Astrocyte of the hippocampus (primary cell): ENCODE results near the gene BSPRY.
A peak's percentile ranks its signal among the peaks of the same experiment; 100 is the strongest.
"Not testable (repeated sequence)": the region's sequence is repeated elsewhere in the genome, so short reads cannot be mapped to it uniquely, and the experiment has no call there.

Experiments used
- DNase-seq: peaks from one replicate; pipeline ENCODE4 v3.0.0; 2011; ENCODE audit warnings: low read depth, low spot score

BSPRY gene

GRCh38 chr9:113370806-113371325 is 21.5 kb downstream of the BSPRY start:
- no peak for DNase-seq

- no peak for DNase-seq
Measured at GRCh38 chr9:113372059-113372458, 22.7 kb downstream of the BSPRY start.

- no peak for DNase-seq
Measured at GRCh38 chr9:113373256-113373655, 23.9 kb downstream of the BSPRY start.

DNA sequence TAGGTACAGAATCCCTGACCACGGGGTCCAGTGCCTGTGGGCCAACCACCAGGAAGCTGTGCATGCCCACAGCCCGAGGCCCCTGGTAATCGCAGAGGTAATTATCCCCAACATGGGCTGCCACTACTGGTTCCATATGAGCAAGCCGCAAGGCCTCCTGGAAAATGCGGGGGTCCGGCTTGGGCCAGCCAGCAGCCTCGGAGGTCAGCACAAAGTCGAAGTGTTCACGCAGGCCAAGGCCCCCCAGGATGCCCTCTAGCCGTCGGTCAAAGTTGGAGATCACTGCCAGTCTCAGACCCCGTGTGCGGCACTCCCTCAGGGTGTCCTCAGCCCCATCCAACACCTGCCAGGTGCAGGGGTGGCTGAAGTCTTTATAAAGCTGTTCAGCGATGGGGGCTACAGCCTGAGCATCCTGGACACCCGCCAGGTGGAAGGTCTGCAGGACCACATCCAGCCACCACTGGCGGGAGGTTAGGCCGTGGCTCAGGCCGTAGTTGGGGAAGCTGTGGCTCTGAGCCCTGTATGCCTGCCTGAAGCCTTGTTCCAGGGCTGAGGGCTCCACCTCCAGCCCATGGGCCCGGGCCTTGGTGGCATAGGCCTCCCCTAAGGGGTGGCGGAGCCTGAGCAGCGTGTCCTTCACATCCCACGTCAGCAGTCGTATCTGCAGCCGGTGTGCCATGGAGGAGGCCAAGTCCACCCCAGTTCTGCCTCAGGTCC is 24.5 kb downstream of the BSPRY start:
- no peak for DNase-seq

- no peak for DNase-seq
Measured at GRCh38 chr9:113375057-113376023, 26.0 kb downstream of the BSPRY start.

GRCh38 chr9:113376634-113377567 is 27.6 kb downstream of the BSPRY start, which contains the start of gene HDHD3:
Gene HDHD3 (minus strand): TSS chr9:113376986. CDS start chr9:113374354, 2,632 bp downstream.
- peak; percentile 90 for DNase-seq

DNA sequence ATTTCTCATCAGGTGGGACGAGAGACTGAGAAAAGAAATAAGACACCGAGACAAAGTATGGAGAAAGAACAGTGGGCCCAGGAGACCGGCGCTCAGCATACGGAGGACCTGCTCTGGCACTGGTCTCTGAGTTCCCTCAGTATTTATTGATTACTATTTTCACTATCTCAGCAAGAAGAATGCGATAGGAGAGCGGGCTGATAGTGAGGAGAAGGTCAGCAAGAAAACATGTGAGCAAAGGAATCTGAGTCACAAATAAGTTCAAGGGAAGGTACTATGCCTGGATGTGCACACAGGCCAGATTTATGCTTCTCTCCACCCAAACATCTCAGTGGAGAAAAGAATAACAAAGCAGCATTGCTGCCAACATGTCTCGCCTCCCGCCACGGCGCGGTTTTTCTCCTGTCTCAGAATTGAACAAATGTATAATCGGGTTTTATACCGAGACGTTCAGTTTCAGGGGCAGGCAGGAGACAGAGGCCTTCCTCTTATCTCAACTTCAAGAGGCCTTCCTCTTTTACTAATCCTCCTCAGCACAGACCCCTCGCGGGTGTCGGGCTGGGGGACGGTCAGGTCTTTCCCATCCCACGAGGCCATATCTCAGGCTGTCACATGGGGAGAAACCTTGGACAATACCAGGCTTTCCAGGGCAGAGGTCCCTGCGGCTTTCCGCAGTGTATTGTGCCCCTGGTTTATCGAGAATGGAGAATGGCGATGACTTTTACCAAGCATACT is 29.9 kb downstream of the BSPRY start:
- not testable (repeated sequence) for DNase-seq

GRCh38 chr9:113379829-113380210 is 30.5 kb downstream of the BSPRY start:
- DNase-seq, result not testable (repeated sequence)

GRCh38 chr9:113380869-113381378 is 31.6 kb downstream of the BSPRY start:
- no peak for DNase-seq

DNA sequence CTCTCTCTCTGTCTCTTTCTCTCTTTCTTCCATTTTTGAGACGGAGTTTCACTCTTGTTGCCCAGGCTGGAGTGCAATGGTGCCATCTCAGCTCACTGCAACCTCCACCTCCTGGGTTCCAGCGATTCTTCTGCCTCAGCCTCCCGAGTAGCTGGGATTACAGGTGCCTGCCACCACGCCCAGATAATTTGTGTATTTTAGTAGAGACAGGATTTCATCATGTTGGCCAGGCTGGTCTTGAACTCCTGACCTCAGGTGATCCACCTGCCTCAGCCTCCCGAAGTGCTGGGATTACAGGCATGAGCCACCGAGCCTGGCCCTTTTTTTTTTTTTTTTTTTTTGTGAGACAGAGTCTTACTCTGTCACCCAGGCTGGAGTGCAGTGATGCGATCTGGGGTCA is 32.1 kb downstream of the BSPRY start:
- DNase-seq, result not testable (repeated sequence)

GRCh38 chr9:113381909-113382411 is 32.6 kb downstream of the BSPRY start:
- DNase-seq, result no peak

DNA sequence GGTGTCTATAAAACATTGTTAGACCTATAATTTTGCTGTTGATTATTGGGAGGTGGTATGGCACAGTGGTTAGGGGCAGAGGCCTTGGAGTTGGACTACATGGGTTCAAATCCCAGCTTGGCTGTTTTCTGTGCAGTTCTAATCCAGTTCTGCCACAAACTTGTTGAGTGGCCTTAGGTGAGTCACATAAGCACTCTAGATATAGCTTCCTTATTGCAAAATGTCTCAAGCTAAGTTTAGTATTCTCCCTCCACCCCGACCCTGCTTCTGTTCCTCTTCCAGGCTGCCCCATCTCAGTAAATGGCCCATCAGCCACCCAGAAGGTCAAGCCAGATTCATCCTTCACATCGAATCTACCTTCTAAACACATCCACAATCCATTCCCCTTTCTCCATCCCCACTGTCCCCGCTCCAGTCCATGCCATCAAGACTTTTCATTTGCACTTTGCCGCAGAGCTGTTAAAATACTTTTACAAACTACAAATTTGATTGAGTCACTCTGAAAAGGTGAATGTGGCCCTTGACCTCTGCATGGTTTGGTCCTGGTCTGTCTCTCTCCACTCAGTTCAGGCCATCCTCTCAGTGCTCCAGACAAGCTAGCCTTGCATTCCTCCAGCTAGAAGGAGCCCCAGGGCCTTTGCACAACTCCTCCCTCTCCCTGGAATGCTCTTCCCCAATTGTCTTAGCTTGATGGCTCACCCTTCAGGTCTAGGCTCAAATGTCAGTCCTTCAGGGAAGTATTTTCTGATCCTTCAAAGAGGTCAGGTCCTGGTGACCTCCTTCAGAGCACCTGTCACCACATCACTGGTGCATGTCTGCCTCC is 37.4 kb downstream of the BSPRY start:
- no peak for DNase-seq

DNA sequence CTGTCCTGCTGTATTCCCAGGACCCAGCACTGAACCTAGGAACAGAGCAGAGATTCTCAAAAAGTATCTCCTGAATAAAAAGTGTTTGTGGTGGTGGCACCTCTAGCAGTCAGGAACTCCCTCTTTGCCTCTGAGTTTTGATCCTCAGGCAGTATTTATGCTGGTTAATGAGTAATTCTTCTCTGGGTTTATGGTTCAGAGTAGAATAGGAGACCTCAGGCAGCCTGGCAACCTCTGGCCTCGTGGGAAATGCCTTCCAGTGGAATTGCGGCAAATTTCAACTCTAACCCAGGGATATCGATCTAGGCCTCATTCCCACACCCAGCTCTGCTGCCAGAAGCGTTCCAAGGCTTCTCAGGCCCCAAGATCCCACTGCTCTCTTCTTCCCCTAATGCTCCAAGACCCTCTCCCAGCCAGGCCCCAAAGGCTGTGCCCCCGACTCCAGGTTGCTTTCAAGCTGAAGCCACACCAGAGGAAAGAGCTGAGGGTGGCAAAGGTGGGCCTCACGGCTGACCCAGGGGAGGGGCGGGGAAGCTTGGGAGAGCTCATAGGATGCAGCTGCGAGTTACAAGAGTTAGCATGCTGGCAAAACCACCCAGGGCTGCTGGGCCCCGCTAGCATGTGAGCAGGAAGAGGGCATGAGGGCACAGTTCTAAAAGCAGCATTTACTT is 38.4 kb downstream of the BSPRY start:
- DNase-seq, result no peak

GRCh38 chr9:113388833-113389232 is 39.5 kb downstream of the BSPRY start:
- no peak for DNase-seq

DNA sequence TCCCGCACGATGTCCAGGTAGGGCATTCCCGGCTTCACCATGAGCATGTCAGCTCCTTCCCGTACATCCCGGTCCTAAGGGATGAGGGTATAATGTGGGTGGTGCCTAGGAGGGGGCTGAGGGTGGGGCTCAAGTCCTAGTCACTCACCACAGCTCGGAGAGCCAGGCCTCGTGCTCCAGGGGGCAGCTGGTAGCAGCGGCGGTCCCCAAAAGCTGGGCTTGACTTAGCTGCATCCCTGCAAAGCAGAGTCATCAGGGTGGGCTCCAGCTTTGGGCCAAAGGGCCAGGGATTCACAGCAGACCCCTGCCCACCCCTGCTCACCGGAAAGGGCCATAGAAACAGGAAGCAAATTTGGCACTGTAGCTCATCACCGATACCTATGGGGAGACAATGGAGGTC is 40.1 kb downstream of the BSPRY start:
- DNase-seq, result no peak

DNA sequence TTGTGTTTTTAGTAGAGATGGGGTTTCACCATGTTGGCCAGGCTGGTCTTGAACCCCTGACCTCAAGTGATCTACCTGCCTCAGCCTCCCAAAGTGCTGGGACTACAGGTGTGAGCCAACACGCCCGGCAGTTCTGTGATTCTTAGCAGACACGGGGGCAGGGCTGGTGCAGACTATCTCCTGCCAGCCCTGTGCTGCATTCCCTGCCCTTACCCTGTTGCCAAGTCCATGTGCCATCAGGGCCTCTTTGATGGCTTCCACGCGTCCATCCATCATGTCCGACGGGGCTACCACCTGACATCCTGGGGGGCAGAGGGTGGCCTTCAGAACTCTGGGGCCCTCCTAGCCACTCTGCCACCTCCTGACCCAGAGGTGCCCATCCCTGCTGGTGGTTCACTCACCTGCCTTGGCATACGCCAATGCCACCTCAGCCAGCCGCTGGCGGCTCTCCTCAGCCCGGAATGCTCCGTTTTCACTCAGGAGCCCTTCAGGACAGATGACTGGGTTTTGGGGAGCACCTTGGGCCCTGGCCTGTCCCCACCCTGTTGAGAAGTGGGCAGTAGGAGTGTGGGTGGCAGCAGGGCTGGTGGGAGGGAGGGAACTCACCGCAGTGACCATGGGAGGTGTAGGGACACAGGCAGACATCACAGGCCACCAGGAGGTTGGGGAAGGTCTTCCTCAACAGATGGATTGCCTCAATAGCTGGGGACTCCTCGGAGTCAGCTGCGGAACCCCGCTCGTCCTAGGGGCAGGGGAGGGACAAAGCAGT is 41.0 kb downstream of the BSPRY start:
- no peak for DNase-seq

GRCh38 chr9:113391917-113392316 is 42.6 kb downstream of the BSPRY start:
- no peak for DNase-seq

GRCh38 chr9:113393281-113393680 is 43.9 kb downstream of the BSPRY start:
- no peak for DNase-seq
